Vagina (tissue), 2 donors: ENCODE results near the gene PPARA. TPM values are rescaled to one million over a fixed set of nuclear protein-coding genes. Genes with fewer than 3 reads are reported as not detected.

Source experiments
- DNase-seq, 2 donors: peaks; one replicate each; pipeline ENCODE4 v3.0.0-alpha.2; 2017; ENCODE audit errors: extremely low spot score in 2 of 2
- H3K27ac ChIP-seq: fragments of 200-600 bp; sonication (generic); one replicate; pipeline ENCODE4 v1.5.1; 2019
- H3K27me3 ChIP-seq: fragments of 200-600 bp; sonication (generic); one replicate; pipeline ENCODE4 v1.5.1; 2019
- H3K36me3 ChIP-seq, 2 donors: fragments of 200-600 bp; sonication (generic); one replicate each; pipeline ENCODE4 v1.5.1; 2017 to 2019
- H3K4me1 ChIP-seq: fragments of 200-600 bp; sonication (generic); one replicate; pipeline ENCODE4 v1.5.1; 2019
- H3K4me3 ChIP-seq, 2 donors: fragments of 200-600 bp; sonication (generic); 1 replicate in 1 of 2; 2 replicates in 1 of 2; pipeline ENCODE4 v1.5.1; 2016 to 2019
- H3K9me3 ChIP-seq: fragments of 200-600 bp; sonication (generic); one replicate; pipeline ENCODE4 v1.5.1; 2019
- POLR2A ChIP-seq, 2 donors: fragments of 450-650 bp; IDR thresholded peaks; one replicate each; pipeline ENCODE4 v1.6.1; 2017; ENCODE audit warnings: antibody characterized with exemption in 2 of 2, mild to moderate bottlenecking in 2 of 2, moderate library complexity in 2 of 2
- POLR2AphosphoS5 ChIP-seq, 2 donors: sonication (generic); formaldehyde crosslinking; IDR thresholded peaks; one replicate each; pipeline ENCODE4 v1.9.0; 2017; ENCODE audit warnings: antibody characterized with exemption in 2 of 2, mild to moderate bottlenecking in 2 of 2, low read depth in 1 of 2; ENCODE audit not compliant: insufficient read depth in 1 of 2
- intact Hi-C: fragments of 100-400 bp; cut with DNase I; formaldehyde crosslinking; loops from one replicate; pipeline ENCODE4 v1.15.1; 2023
- total RNA-seq: library from RNA; depleted of rRNA; stranded (reverse); fragments of >200 nt; gene quantifications from one replicate; pipeline ENCODE4 v1.2.3, GENCODE V29; 2016
- TF ChIP-seq, protein P1 (sequence below), 3 experiments: fragments of 450-650 bp in 2 of 3; fragments of 200-600 bp in 1 of 3; sonication (generic) in 1 of 3; IDR thresholded peaks; one replicate each; pipeline ENCODE4 v1.5.1; 2017 to 2019; ENCODE audit warnings: antibody characterized with exemption in 3 of 3, mild to moderate bottlenecking in 2 of 3, moderate library complexity in 2 of 3

PPARA gene
- total RNA-seq, 1 donor from 2014 or later: 13.5 TPM

DNA sequence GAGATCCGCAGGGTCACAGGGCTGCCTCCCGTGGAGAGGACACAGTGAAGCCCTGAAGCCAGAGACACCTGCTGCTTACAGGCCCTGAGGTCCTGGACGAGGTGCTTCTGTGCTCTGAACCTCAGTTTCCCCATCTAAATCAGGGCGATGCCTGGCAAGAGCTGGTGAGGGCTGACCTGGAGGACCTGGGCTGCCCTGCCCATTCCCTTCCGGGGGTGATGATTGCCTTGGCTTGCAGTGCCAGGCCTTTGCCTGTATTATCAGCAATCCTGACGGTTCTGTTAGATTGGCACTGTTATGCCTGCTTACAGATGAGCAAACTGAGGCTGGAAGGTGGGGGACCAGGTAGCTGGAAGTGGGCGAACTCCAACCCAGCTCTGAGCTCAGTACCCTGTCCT is 138.5 kb downstream of the PPARA start:
- Histone ChIP-seq H3K4me1 (no peaks in the 10 kb centered on the region), H3K4me3 (no peak overlapping the region), H3K9me3 (no peaks in the 10 kb centered on the region), H3K27me3 (no peaks in the 10 kb centered on the region), H3K36me3 (peaks cover 0 to 49% of the 10 kb centered on the region in 2 donors), H3K27ac (no peak overlapping the region)
- DNase-seq: no peak
- intact Hi-C loops: no loop called here
- no peak for TF ChIP-seq POLR2AphosphoS5 (IDR thresholded peaks at IDR 0.05; ENCODE audit: insufficient read depth in 1 of 2, low read depth in 1 of 2)

DNA sequence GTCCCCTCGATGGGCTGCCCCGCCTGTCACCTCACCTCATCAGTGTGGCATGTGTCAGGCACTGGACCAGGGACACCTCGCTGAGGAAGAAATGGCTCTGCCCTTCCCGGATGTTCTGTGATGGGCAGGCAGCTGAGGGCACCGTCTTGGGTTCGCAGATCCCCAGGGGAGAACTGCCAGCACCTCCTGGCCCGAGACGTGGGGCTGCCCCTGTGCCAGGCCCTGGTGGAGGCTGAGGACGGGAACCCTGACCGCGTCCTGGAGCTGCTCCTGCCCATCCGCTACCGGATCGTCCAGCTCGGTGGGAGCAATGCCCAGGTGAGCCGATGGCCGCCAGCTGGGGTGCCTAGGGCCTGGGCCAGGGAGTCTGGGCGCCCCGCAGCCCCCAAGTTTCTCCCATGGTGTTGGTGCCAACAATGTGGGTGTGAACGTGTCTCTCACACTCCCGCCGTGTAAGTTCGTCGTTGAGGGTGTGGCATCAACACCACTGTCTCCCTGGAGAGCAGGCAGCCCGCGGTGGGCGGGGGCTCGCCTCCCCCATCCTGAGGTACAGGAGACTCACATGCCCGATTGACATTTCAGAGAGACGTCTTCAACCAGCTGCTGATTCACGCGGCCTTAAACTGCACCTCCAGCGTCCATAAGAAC is 139.0 kb downstream of the PPARA start:
- no peak for TF ChIP-seq POLR2AphosphoS5 (IDR thresholded peaks at IDR 0.05; ENCODE audit: insufficient read depth in 1 of 2, low read depth in 1 of 2)
- no peak for TF ChIP-seq POLR2A (IDR thresholded peaks at IDR 0.05)
- TF ChIP-seq, protein P1, sequence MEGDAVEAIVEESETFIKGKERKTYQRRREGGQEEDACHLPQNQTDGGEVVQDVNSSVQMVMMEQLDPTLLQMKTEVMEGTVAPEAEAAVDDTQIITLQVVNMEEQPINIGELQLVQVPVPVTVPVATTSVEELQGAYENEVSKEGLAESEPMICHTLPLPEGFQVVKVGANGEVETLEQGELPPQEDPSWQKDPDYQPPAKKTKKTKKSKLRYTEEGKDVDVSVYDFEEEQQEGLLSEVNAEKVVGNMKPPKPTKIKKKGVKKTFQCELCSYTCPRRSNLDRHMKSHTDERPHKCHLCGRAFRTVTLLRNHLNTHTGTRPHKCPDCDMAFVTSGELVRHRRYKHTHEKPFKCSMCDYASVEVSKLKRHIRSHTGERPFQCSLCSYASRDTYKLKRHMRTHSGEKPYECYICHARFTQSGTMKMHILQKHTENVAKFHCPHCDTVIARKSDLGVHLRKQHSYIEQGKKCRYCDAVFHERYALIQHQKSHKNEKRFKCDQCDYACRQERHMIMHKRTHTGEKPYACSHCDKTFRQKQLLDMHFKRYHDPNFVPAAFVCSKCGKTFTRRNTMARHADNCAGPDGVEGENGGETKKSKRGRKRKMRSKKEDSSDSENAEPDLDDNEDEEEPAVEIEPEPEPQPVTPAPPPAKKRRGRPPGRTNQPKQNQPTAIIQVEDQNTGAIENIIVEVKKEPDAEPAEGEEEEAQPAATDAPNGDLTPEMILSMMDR (IDR thresholded peaks at IDR 0.05): no peak
- Histone ChIP-seq H3K36me3 (peaks cover 0 to 44% of the 10 kb centered on the region in 2 donors), H3K27me3 (no peaks in the 10 kb centered on the region), H3K4me1 (no peaks in the 10 kb centered on the region), H3K9me3 (no peaks in the 10 kb centered on the region), H3K27ac (no peak overlapping the region), H3K4me3 (no peak overlapping the region)
- intact Hi-C loops: no loop called here
- no peak for DNase-seq

- DNase-seq: no peak
- no peaks in the 10 kb centered on the region for H3K4me1 ChIP-seq
- no peak overlapping the region for H3K27ac ChIP-seq
- TF ChIP-seq, protein P1 (IDR thresholded peaks at IDR 0.05): no peak
- TF ChIP-seq POLR2AphosphoS5 (IDR thresholded peaks at IDR 0.05; ENCODE audit: insufficient read depth in 1 of 2, low read depth in 1 of 2) (no peak), POLR2A (IDR thresholded peaks at IDR 0.05) (no peak)
- H3K4me3 ChIP-seq: no peak overlapping the region
- H3K36me3 ChIP-seq: peaks cover 0 to 35% of the 10 kb centered on the region in 2 donors
- H3K27me3 ChIP-seq: no peaks in the 10 kb centered on the region
- no peaks in the 10 kb centered on the region for H3K9me3 ChIP-seq
- intact Hi-C loops: loop anchor here (10.0 kb wide), 1 partner anchor 295 kb away; no protein-coding TSS in a partner anchor
Observed at GRCh38 chr22:46290121-46290842, 140.0 kb downstream of the PPARA start.

DNA sequence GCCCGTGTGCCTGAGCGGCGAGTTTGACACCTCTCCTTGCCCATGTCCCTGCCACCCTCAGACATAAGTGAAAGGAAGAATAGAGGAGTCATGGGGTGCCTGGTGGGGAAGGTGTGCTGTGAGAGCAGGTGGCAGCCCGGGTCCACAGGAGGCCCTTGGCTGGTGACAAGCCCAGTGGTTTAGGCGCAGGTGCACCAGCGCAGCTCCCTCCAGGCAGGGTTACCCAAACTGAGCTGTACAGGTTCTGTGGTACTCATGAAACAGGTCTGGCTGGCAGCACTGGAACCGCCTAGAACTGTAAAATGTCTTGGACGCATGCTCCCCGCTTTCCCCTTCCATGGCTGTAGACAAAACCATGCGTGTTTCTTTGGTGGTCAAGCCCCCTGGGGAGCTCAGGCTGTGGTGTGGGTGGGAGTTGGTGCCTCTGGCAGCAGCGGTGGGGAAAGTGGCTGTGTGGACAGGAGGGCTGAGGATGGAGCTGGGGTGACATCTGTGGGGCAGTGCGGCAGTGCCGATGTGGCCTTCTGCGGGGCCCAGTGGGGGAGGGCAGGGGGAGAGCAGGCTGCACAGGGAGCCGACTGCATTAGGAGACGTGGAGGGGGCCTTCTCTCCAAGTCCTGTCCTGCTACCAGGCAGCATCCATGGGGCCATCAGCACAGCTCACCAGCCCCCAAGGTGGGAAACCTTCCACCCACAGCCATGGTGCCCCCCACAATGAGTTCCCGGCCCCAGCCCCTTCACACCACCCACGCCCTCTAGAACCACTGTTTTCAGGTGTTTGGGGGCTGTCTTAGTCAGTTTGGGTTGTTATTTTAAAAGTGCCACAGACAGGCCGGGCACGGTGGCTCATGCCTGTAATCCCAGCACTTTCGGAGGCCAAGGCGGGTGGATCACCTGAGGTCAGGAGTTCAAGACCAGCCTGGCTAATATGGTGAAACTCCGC is 140.8 kb downstream of the PPARA start:
- Histone ChIP-seq H3K4me1 (peaks cover 8% of the 10 kb centered on the region), H3K27me3 (no peaks in the 10 kb centered on the region), H3K27ac (no peak overlapping the region), H3K36me3 (peaks cover 0 to 28% of the 10 kb centered on the region in 2 donors), H3K4me3 (no peak overlapping the region), H3K9me3 (no peaks in the 10 kb centered on the region)
- no peak for DNase-seq
- intact Hi-C loops: loop anchor here (10.0 kb wide), 1 partner anchor 296 kb away; no protein-coding TSS in a partner anchor
- no peak for TF ChIP-seq POLR2A (IDR thresholded peaks at IDR 0.05)
- TF ChIP-seq, protein P1 (IDR thresholded peaks at IDR 0.05): no peak
- no peak for TF ChIP-seq POLR2AphosphoS5 (IDR thresholded peaks at IDR 0.05; ENCODE audit: insufficient read depth in 1 of 2, low read depth in 1 of 2)

DNA sequence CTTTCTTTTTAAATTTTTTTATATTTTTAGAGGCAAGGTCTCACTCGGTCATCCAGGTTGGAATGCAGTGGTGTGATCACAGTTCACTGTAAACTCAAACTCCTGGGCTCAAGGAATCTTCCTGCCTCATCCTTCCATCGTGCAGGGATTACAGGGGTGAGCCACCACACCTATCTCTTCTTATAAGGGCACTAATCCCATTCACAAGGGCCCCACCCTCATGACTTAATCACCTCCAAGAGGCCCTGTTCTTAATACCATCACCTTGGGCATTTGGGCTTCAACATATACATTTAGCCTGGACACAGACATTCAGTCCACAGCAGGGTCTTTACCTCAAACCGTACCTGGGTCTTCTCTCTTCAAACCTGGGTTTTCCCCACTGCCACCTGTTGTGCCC is 141.8 kb downstream of the PPARA start:
- Histone ChIP-seq H3K27ac (no peak overlapping the region), H3K4me3 (no peak overlapping the region), H3K4me1 (peaks cover 15% of the 10 kb centered on the region), H3K9me3 (no peaks in the 10 kb centered on the region), H3K27me3 (no peaks in the 10 kb centered on the region), H3K36me3 (peaks cover 0 to 17% of the 10 kb centered on the region in 2 donors)
- TF ChIP-seq POLR2A (IDR thresholded peaks at IDR 0.05) (no peak), POLR2AphosphoS5 (IDR thresholded peaks at IDR 0.05; ENCODE audit: insufficient read depth in 1 of 2, low read depth in 1 of 2) (no peak)
- TF ChIP-seq, protein P1 (IDR thresholded peaks at IDR 0.05): no peak
- intact Hi-C loops: loop anchor here (10.0 kb wide), 1 partner anchor 297 kb away; no protein-coding TSS in a partner anchor
- DNase-seq: no peak
